Stimulated activated CD4-positive, alpha-beta T cell treated with anti-CD3 and anti-CD28 coated beads, TNF-alpha, amount 100 ng/mL, for 1 hour (primary cell): Measurements from ENCODE around the gene GPRASP1.
A peak's percentile ranks its signal among the peaks of the same experiment; 100 is the strongest.
"Not testable (repeated sequence)": the region's sequence is repeated elsewhere in the genome, so short reads cannot be mapped to it uniquely, and the experiment has no call there.

Source experiments
- DNase-seq, 3 donors: peaks; one replicate each; pipeline ENCODE4 v3.0.0-alpha.2; 2020; ENCODE audit warnings: low read depth in 3 of 3, low spot score in 1 of 3

The GPRASP1 gene, protein sequence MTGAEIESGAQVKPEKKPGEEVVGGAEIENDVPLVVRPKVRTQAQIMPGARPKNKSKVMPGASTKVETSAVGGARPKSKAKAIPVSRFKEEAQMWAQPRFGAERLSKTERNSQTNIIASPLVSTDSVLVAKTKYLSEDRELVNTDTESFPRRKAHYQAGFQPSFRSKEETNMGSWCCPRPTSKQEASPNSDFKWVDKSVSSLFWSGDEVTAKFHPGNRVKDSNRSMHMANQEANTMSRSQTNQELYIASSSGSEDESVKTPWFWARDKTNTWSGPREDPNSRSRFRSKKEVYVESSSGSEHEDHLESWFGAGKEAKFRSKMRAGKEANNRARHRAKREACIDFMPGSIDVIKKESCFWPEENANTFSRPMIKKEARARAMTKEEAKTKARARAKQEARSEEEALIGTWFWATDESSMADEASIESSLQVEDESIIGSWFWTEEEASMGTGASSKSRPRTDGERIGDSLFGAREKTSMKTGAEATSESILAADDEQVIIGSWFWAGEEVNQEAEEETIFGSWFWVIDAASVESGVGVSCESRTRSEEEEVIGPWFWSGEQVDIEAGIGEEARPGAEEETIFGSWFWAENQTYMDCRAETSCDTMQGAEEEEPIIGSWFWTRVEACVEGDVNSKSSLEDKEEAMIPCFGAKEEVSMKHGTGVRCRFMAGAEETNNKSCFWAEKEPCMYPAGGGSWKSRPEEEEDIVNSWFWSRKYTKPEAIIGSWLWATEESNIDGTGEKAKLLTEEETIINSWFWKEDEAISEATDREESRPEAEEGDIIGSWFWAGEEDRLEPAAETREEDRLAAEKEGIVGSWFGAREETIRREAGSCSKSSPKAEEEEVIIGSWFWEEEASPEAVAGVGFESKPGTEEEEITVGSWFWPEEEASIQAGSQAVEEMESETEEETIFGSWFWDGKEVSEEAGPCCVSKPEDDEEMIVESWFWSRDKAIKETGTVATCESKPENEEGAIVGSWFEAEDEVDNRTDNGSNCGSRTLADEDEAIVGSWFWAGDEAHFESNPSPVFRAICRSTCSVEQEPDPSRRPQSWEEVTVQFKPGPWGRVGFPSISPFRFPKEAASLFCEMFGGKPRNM (N-terminal part only)

GRCh38 chrX:102651242-102652011, at the start of gene GPRASP1:
Gene GPRASP1, plus strand, starts transcription at chrX:102651483. Its CDS starts 2,431 bp downstream, at chrX:102653914.
- DNase-seq, result peak in 1 of 3 donors; percentile 29

GRCh38 chrX:102604327-102604726, 47.0 kb upstream of the GPRASP1 start:
- DNase-seq, result no peak

GRCh38 chrX:102606115-102606514, 45.2 kb upstream of the GPRASP1 start:
- no peak for DNase-seq

DNA sequence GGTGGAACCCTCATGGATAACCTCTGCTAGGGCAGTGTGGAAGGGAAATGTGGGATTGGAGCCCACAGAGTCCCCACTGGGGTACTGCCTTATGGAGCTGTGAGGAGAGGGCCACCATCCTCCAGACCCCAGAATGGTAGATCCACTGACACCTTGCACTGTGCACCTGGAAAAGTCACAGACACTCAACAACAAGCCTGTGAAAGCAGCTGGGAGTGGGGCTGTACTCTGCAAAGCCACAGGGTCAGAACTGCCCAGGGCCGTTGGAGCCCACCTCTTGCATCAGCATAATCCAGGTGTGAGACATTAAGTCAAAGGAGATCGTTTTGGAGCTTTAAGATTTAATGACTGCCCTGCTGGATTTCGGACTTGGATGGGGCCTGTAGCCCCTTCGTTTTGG, 40.4 kb upstream of the GPRASP1 start:
- no peak for DNase-seq

DNA sequence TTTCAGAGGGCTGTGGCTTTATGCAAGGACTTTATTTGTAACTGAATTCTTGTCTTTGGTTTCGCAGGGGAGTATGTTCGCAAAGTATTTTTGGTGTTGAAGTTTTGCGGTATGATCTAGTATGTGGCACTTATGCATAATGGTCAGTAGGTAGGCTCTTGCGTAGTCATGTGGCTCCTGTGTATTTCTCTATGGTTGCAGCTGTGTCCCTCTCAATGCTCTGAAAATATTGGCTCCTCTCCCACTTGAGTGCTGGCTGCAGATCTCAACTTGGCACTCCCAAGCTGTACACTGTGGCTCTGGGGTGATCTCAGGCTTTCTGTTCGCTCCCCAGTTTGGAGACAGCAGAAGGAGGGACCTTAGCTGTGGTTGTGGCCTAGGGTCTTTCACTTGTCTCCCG, 27.2 kb upstream of the GPRASP1 start:
- DNase-seq, result no peak

DNA sequence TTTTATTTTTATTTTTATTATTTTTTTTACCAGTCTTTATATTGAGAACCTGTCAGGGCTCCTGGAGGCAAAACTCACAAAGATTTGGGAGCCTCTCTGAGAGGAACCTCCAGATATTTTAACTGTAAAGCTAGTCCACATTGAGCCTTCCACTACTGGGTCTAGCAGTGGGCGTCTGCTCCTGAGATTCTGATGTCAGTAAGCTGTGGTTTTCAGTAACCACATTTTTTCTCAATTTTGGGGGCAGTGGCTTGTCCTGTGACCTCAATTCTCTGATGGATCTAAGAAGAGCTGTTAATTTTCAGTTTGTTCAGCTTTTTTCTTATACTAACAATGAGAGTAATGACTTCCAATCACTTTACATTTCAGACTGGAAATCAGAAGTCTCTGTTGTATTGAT, 23.6 kb upstream of the GPRASP1 start:
- no peak for DNase-seq

DNA sequence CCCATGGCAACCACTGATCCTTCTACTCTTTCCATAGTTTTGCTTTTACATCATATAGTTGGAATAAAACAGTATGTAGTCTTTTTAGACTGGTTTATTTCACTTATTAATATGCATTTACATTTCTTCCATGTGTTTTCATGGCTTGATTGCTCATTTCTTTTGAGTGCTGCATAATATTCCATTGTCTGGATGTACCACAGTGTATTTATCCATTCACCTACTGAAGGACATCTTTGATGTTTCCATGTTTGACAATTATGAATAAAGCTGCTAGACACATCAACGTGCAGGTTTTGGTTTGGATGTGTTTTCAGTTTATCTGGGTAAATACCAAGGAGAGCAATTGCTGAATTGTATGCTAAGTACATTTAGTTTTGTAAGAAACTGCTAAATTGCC, 13.7 kb upstream of the GPRASP1 start:
- DNase-seq, result no peak

GRCh38 chrX:102650903-102651241, 411 bp upstream of the GPRASP1 start:
- no peak for DNase-seq

- DNase-seq, result no peak
Observed at GRCh38 chrX:102652031-102652688, 877 bp downstream of the GPRASP1 start.

GRCh38 chrX:102654696-102655095, 3.4 kb downstream of the GPRASP1 start:
- DNase-seq, result no peak

DNA sequence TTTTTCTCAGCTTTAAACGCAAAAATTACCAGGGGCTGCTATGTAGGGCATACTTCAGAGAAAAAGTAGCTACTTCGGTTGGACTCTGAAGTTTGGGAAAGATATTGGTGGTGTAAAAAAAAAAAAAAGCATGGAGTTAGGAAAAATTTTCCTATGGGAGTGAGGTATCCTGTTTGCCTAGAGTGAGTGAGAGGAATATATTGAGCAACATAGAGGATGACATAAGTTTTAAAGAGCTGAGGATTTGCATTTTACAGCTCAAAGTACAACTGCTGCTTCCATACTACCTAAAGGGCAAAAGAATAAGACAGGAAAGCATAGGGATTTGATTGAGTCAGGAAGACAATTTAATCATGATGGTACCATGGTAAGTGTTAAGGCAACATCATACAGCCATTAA, 7.3 kb downstream of the GPRASP1 start:
- no peak for DNase-seq

- DNase-seq, result peak; percentile 35 to 73 (median 43)
Observed at GRCh38 chrX:102659790-102660757, 8.8 kb downstream of the GPRASP1 start.

GRCh38 chrX:102663820-102664219, 12.5 kb downstream of the GPRASP1 start:
- DNase-seq, result not testable (repeated sequence)

DNA sequence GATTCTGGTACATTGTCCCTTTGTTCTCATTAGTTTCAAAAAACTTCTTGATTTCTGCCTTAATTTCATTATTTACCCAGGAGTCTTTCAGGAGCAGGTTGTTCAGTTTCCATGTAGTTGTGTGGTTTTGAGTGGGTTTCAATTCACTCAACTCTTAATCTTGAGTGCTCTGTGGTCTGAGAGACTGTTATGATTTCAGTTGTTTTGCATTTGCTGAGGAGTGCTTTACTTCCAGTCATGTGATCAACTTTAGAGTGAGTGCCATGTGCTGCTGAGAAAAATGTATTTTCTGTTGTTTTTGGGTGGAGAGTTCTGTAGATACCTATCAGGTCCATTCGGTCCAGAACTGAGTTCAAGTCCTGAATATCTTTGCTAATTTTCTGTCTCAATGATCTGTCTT, 15.8 kb downstream of the GPRASP1 start:
- DNase-seq, result not testable (repeated sequence)

GRCh38 chrX:102669526-102669925, 18.2 kb downstream of the GPRASP1 start:
- DNase-seq, result no peak

GRCh38 chrX:102672856-102673255, 21.6 kb downstream of the GPRASP1 start:
- DNase-seq, result no peak

GRCh38 chrX:102677479-102677878, 26.2 kb downstream of the GPRASP1 start:
- not testable (repeated sequence) for DNase-seq

- DNase-seq, result no peak
Observed at GRCh38 chrX:102684772-102685520, 33.7 kb downstream of the GPRASP1 start.

GRCh38 chrX:102694749-102695148, 43.5 kb downstream of the GPRASP1 start:
- no peak for DNase-seq
